Panc1 (cell line): ENCODE results near the gene TOPBP1. TPM values are rescaled to one million over a fixed set of nuclear protein-coding genes. Genes with fewer than 3 reads are reported as not detected.
A peak's percentile ranks its signal among the peaks of the same experiment; 100 is the strongest.

Experiments
- ATAC-seq: fragments of 200-7000 bp; cut with Tn5 transposase; 2 replicates; pipeline ENCODE4 v1.9.1; 2020; ENCODE audit warnings: mild to moderate bottlenecking, moderate library complexity
- BruUV-seq: library from RNA; stranded (reverse); fragments of 400-500 nt; replicated peaks from 2 replicates; lab custom pipeline; 2021; lab: Mats Ljungman, UMichigan
- CTCF ChIA-PET: fragments of 300-600 bp; sonication (Branson Sonifier 250); formaldehyde crosslinking; loops from one replicate; lab custom pipeline; 2022; ENCODE audit warnings: antibody characterized with exemption; lab: Charles Lee
- POLR2A ChIA-PET: fragments of 300-600 bp; sonication (Branson Sonifier 250); formaldehyde crosslinking; loops from one replicate; lab custom pipeline; 2022; ENCODE audit warnings: antibody characterized with exemption; lab: Charles Lee
- DNase-seq: peaks from one replicate; pipeline ENCODE4 v3.0.0-alpha.2; 2010; ENCODE audit warnings: low read depth, low spot score
- H3K27ac ChIP-seq: 2 replicates; pipeline ENCODE4 v1.5.1; 2011; ENCODE audit warnings: mild to moderate bottlenecking, low read length, inconsistent platforms
- H3K27me3 ChIP-seq: fragments of 200-500 bp; sonication (Bioruptor generic); 2 replicates; pipeline ENCODE4 v1.6.0; 2014; ENCODE audit warnings: low read length, inconsistent platforms; ENCODE audit not compliant: control insufficient read depth, insufficient read depth
- H3K36me3 ChIP-seq: fragments of 200-500 bp; sonication (Bioruptor generic); 2 replicates; pipeline ENCODE4 v1.5.1; 2014; ENCODE audit warnings: inconsistent platforms, mild to moderate bottlenecking, low read length, moderate library complexity; ENCODE audit not compliant: control insufficient read depth, insufficient read depth
- H3K4me1 ChIP-seq: 2 replicates; pipeline ENCODE4 v1.5.1; 2011; ENCODE audit warnings: inconsistent platforms, mild to moderate bottlenecking, low read length, moderate library complexity; ENCODE audit not compliant: control insufficient read depth, insufficient read depth
- H3K4me3 ChIP-seq, 2 experiments: 2 replicates each; pipeline ENCODE4 v1.5.1; 2011 to 2012; ENCODE audit warnings: low read depth in 2 of 2, low read length in 2 of 2, mild to moderate bottlenecking in 2 of 2, inconsistent platforms in 1 of 2, moderate library complexity in 1 of 2
- H3K9me3 ChIP-seq: fragments of 200-500 bp; sonication (Bioruptor generic); 2 replicates; pipeline ENCODE4 v1.5.1; 2014; ENCODE audit warnings: low read depth, mild to moderate bottlenecking, inconsistent platforms, low read length, moderate library complexity; ENCODE audit not compliant: control insufficient read depth, insufficient read depth
- CTCF ChIP-seq: fragments of 450-650 bp; IDR thresholded peaks from 2 replicates; pipeline ENCODE4 v1.5.1; 2017; ENCODE audit warnings: mild to moderate bottlenecking
- POLR2AphosphoS5 ChIP-seq: IDR thresholded peaks from 2 replicates; pipeline ENCODE4 v1.6.1; 2012; ENCODE audit warnings: mild to moderate bottlenecking, low read depth, low read length, moderate library complexity
- REST ChIP-seq, 2 experiments: IDR thresholded peaks; 2 replicates each; pipeline ENCODE4 v1.6.1; 2011 to 2012; ENCODE audit warnings: low read depth in 2 of 2, control low read depth in 1 of 2, low read length in 1 of 2, mild to moderate bottlenecking in 1 of 2, moderate library complexity in 1 of 2; ENCODE audit not compliant: insufficient read depth in 1 of 2
- SIN3A ChIP-seq: IDR thresholded peaks from 2 replicates; pipeline ENCODE4 v1.6.1; 2012; ENCODE audit warnings: low read depth, mild to moderate bottlenecking, low read length, moderate library complexity, borderline replicate concordance; ENCODE audit not compliant: insufficient read depth
- TCF7L2 ChIP-seq: IDR thresholded peaks from 2 replicates; pipeline ENCODE4 v1.6.1; 2011; ENCODE audit warnings: mild to moderate bottlenecking, low read depth, low read length, inconsistent platforms
- in situ Hi-C: cut with HindIII; loops from 2 replicates; pipeline ENCODE4 v1.10.0; 2016; ENCODE audit warnings: low sequenced_read_pairs, low pct_unique_long_range_greater_than_20kb
- intact Hi-C: fragments of 100-400 bp; cut with micrococcal nuclease; formaldehyde crosslinking; loops from one replicate; pipeline ENCODE4 v1.10.0; 2022; ENCODE audit not compliant: unreplicated experiment
- total RNA-seq: library from RNA; stranded (reverse); gene quantifications from one replicate; pipeline ENCODE4 v1.2.1, GENCODE V29; 2021; ENCODE audit not compliant: unreplicated experiment

Gene TOPBP1
- total RNA-seq, 1 experiment from 2014 or later = 78.4 TPM

DNA sequence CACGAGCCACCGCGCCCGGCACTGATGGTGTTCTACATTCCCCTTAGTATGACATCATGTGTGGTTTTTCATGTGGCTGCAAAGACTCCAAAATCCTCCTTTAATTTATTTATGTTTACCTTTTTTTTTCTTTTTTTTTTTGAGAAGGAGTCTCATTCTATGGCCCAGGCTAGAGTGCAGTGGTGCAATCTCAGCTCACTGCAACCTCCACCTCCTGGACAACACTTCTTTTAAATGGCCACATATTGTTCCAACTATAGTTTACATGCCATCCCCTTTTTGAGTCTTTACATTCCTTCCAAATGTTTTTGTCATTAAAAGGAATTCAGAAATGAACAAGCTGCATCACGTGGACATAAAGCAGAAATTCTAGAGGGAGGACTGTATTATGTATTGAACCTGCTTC lies 98.6 kb downstream of the TOPBP1 start:
- BruUV-seq = no TSS peak
- no peak for DNase-seq
- no peak overlapping the region for H3K27ac ChIP-seq
- H3K27me3 ChIP-seq = no peaks in the 10 kb centered on the region
- ChIA-PET CTCF (no interaction called here), POLR2A (interaction anchor here (1.5 kb wide), 1 partner anchor 9 kb away, joined by 3 read pairs; no protein-coding TSS in a partner anchor)
- in situ Hi-C loops = no loop called here
- peaks cover 12% of the 10 kb centered on the region; the same call in 1 of the 2 replicates for H3K4me1 ChIP-seq
- TF ChIP-seq REST (IDR thresholded peaks at IDR 0.05; ENCODE audit: insufficient read depth in 1 of 2, low read depth in 2 of 2, low read length in 1 of 2) (no peak), POLR2AphosphoS5 (no peak), CTCF (no peak), SIN3A (no peak), TCF7L2 (no peak)
- no peaks in the 10 kb centered on the region for H3K36me3 ChIP-seq
- ATAC-seq = no peak
- H3K9me3 ChIP-seq = no peaks in the 10 kb centered on the region
- intact Hi-C loops = no loop called here
- no peak overlapping the region for H3K4me3 ChIP-seq

- CTCF ChIA-PET = no interaction called here
- ATAC-seq (no peak), DNase-seq (no peak)
- Histone ChIP-seq H3K27ac (peak overlapping the region; percentile 71), H3K27me3 (no peaks in the 10 kb centered on the region), H3K4me1 (peaks cover 10% of the 10 kb centered on the region; the same call in 1 of the 2 replicates), H3K9me3 (no peaks in the 10 kb centered on the region), H3K36me3 (no peaks in the 10 kb centered on the region), H3K4me3 (no peak overlapping the region)
- TF ChIP-seq CTCF (no peak), TCF7L2 (no peak), REST (IDR thresholded peaks at IDR 0.05; ENCODE audit: insufficient read depth in 1 of 2, low read depth in 2 of 2, low read length in 1 of 2) (no peak), SIN3A (no peak), POLR2AphosphoS5 (no peak)
- no TSS peak for BruUV-seq
- intact Hi-C loops = no loop called here
- in situ Hi-C loops = no loop called here
- POLR2A ChIA-PET = interaction anchor here (0.7 to 1.5 kb wide), 4 partner anchors 10 to 971 kb away, joined by 3 to 10 read pairs (median 6); no protein-coding TSS in a partner anchor
Observed at GRCh38 chr3:133562376-133562775, 99.4 kb downstream of the TOPBP1 start.
